GM21360 (cell line): Measurements from ENCODE around the gene DIO3.

Experiments used
- ATAC-seq: cut with Tn5 transposase; IDR thresholded peaks from one replicate; pipeline ENCODE4 v1.9.1; 2021; ENCODE audit warnings: mild to moderate bottlenecking, moderate library complexity; ENCODE audit not compliant: unreplicated experiment

Gene DIO3

GRCh38 chr14:101579372-101580080 lies 18.2 kb downstream of the DIO3 start:
- no peak for ATAC-seq

GRCh38 chr14:101581806-101582205 lies 20.5 kb downstream of the DIO3 start:
- ATAC-seq: no peak

GRCh38 chr14:101582294-101582693 lies 21.0 kb downstream of the DIO3 start:
- no peak for ATAC-seq

GRCh38 chr14:101583006-101583714 lies 21.9 kb downstream of the DIO3 start:
- ATAC-seq: no peak

- no peak for ATAC-seq
These were observed 22.4 kb downstream of the DIO3 start for GRCh38 chr14:101583715-101584054.

GRCh38 chr14:101584055-101584859 lies 23.0 kb downstream of the DIO3 start:
- ATAC-seq: no peak

- ATAC-seq: no peak
These were observed 23.9 kb downstream of the DIO3 start for GRCh38 chr14:101585211-101585610.

GRCh38 chr14:101586531-101587430 lies 25.5 kb downstream of the DIO3 start:
- no peak for ATAC-seq

- ATAC-seq: no peak
These were observed 26.2 kb downstream of the DIO3 start for GRCh38 chr14:101587441-101587911.

GRCh38 chr14:101588286-101588975 lies 27.1 kb downstream of the DIO3 start:
- no peak for ATAC-seq

- ATAC-seq: no peak
These were observed 27.7 kb downstream of the DIO3 start for GRCh38 chr14:101588990-101589389.

GRCh38 chr14:101589486-101590015 lies 28.3 kb downstream of the DIO3 start:
- ATAC-seq: no peak

- no peak for ATAC-seq
These were observed 28.8 kb downstream of the DIO3 start for GRCh38 chr14:101590062-101590461.

GRCh38 chr14:101590616-101591015 lies 29.3 kb downstream of the DIO3 start:
- no peak for ATAC-seq

GRCh38 chr14:101591121-101591520 lies 29.8 kb downstream of the DIO3 start:
- ATAC-seq: no peak

- ATAC-seq: no peak
These were observed 30.3 kb downstream of the DIO3 start for GRCh38 chr14:101591582-101591981.

GRCh38 chr14:101593411-101594238 lies 32.3 kb downstream of the DIO3 start:
- ATAC-seq: no peak

GRCh38 chr14:101594511-101595148 lies 33.3 kb downstream of the DIO3 start:
- ATAC-seq: no peak
